Endodermal cell (in vitro differentiated cells): ENCODE measurements around the gene XYLT1. TPM values are rescaled to one million over a fixed set of nuclear protein-coding genes. Genes with fewer than 3 reads are reported as not detected.
A peak's percentile ranks its signal among the peaks of the same experiment; 100 is the strongest.

Source experiments
- DNase-seq: peaks from one replicate; pipeline ENCODE4 v3.0.0-alpha.2; 2017
- H3K27ac ChIP-seq: 2 replicates; pipeline ENCODE4 v1.5.1; 2013; ENCODE audit warnings: mild to moderate bottlenecking, low read depth, low read length, moderate library complexity
- H3K27me3 ChIP-seq: 2 replicates; pipeline ENCODE4 v1.6.1; 2013; ENCODE audit warnings: mild to moderate bottlenecking, low read length, moderate library complexity; ENCODE audit not compliant: insufficient read depth, control insufficient read depth, poor library complexity, severe bottlenecking
- H3K36me3 ChIP-seq: 2 replicates; pipeline ENCODE4 v1.7.0; 2013; ENCODE audit warnings: mild to moderate bottlenecking, low read length, moderate library complexity; ENCODE audit not compliant: control insufficient read depth, insufficient read depth
- H3K4me1 ChIP-seq: one replicate; pipeline ENCODE4 v1.7.0; 2013; ENCODE audit warnings: low read length; ENCODE audit not compliant: control insufficient read depth, insufficient read depth
- H3K4me3 ChIP-seq: 2 replicates; pipeline ENCODE4 v1.5.1; 2013; ENCODE audit warnings: mild to moderate bottlenecking, low read length, moderate library complexity
- H3K9ac ChIP-seq: 2 replicates; pipeline ENCODE4 v1.6.1; 2013; ENCODE audit warnings: mild to moderate bottlenecking, low read length, moderate library complexity; ENCODE audit not compliant: poor library complexity, severe bottlenecking; ENCODE audit errors: extremely low read depth
- H3K9me3 ChIP-seq: 2 replicates; pipeline ENCODE4 v1.6.1; 2013; ENCODE audit warnings: mild to moderate bottlenecking, low read length, moderate library complexity; ENCODE audit not compliant: control insufficient read depth
- H3K27ac Mint-ChIP-seq: 2 replicates; pipeline ENCODE4 v1.8.0; 2020; ENCODE audit warnings: mixed read lengths
- H3K27me3 Mint-ChIP-seq: 2 replicates; pipeline ENCODE4 v1.8.0; 2021; ENCODE audit warnings: mild to moderate bottlenecking, mixed read lengths; ENCODE audit not compliant: insufficient read depth
- H3K36me3 Mint-ChIP-seq: 2 replicates; pipeline ENCODE4 v1.8.0; 2020; ENCODE audit warnings: low read depth, mixed read lengths
- H3K4me1 Mint-ChIP-seq: 2 replicates; pipeline ENCODE4 v1.8.0; 2020; ENCODE audit warnings: mixed read lengths
- H3K4me3 Mint-ChIP-seq: 2 replicates; pipeline ENCODE4 v1.8.0; 2020; ENCODE audit warnings: mild to moderate bottlenecking, moderate library complexity, mixed read lengths
- H3K9me3 Mint-ChIP-seq: 2 replicates; pipeline ENCODE4 v1.8.0; 2020; ENCODE audit warnings: mild to moderate bottlenecking, mixed read lengths
- CTCF ChIP-seq: fragments of 200-600 bp; sonication (generic); conservative IDR thresholded peaks from 2 replicates; pipeline ENCODE4 v1.5.0; 2021; ENCODE audit warnings: antibody characterized with exemption, mild to moderate bottlenecking
- WGBS, 2 experiments: methylation state at CpG; one replicate each; pipeline versions ENCODE4 v1.1.5 to v1.1.7; 2013; ENCODE audit warnings: missing lambda C conversion rate in 2 of 2, mixed read lengths in 1 of 2; ENCODE audit not compliant: insufficient coverage in 1 of 2, insufficient read length in 1 of 2; 5-methylcytosine and 5-hydroxymethylcytosine counted together
- total RNA-seq, 2 donors: library from RNA; stranded (reverse); fragmentation: NEBNext Ultra II Directional in 1 of 2; extraction: Animal tissue kit (Norgen Biotek cat#: 25700) in 1 of 2; gene quantifications; 2 replicates in 1 of 2; 3 replicates in 1 of 2; pipeline ENCODE4 v1.2.1, GENCODE V29; 2021

Gene XYLT1
- total RNA-seq, 2 donors from 2014 or later: 26.8 to 28.5 TPM

GRCh38 chr16:17133851-17134250 lies 336.9 kb downstream of the XYLT1 start:
- no peak overlapping the region for H3K4me3 ChIP-seq
- Mint-ChIP-seq H3K9me3 (no peaks in the 10 kb centered on the region), H3K27ac (no peak overlapping the region), H3K4me3 (no peak overlapping the region), H3K27me3 (no peaks in the 10 kb centered on the region), H3K4me1 (no peaks in the 10 kb centered on the region), H3K36me3 (peaks cover 32% of the 10 kb centered on the region)
- H3K9me3 ChIP-seq: no peaks in the 10 kb centered on the region
- H3K36me3 ChIP-seq: peaks cover 5% of the 10 kb centered on the region
- H3K27ac ChIP-seq: no peak overlapping the region
- DNase-seq: no peak
- no peaks in the 10 kb centered on the region for H3K27me3 ChIP-seq
- no peaks in the 10 kb centered on the region for H3K4me1 ChIP-seq
- WGBS, 2 experiments: 94 to 97% methylated on average over 3 to 5 of the region's 5 CpGs
- no peak for TF ChIP-seq CTCF
- no peak overlapping the region for H3K9ac ChIP-seq

- no peaks in the 10 kb centered on the region for H3K27me3 Mint-ChIP-seq
These were observed 339.4 kb downstream of the XYLT1 start for GRCh38 chr16:17131351-17131750.

GRCh38 chr16:17130733-17131132 lies 340.0 kb downstream of the XYLT1 start:
- Mint-ChIP-seq H3K36me3 (peaks cover 46% of the 10 kb centered on the region), H3K27ac (no peak overlapping the region), H3K27me3 (no peaks in the 10 kb centered on the region), H3K4me1 (no peaks in the 10 kb centered on the region), H3K4me3 (no peak overlapping the region), H3K9me3 (no peaks in the 10 kb centered on the region)
- 85 to 92% methylated on average over 5 to 6 of the region's 6 CpGs for WGBS, 2 experiments
- no peak overlapping the region for H3K27ac ChIP-seq
- H3K4me1 ChIP-seq: no peaks in the 10 kb centered on the region
- no peak for TF ChIP-seq CTCF
- H3K27me3 ChIP-seq: no peaks in the 10 kb centered on the region
- H3K4me3 ChIP-seq: no peak overlapping the region
- no peaks in the 10 kb centered on the region for H3K9me3 ChIP-seq
- DNase-seq: no peak
- peaks cover 5% of the 10 kb centered on the region for H3K36me3 ChIP-seq
- no peak overlapping the region for H3K9ac ChIP-seq

More at GRCh38 chr16:17131351-17131750, 339.4 kb downstream of the XYLT1 start:
- Mint-ChIP-seq H3K4me3 (no peak overlapping the region), H3K27ac (no peak overlapping the region), H3K36me3 (peaks cover 43% of the 10 kb centered on the region), H3K4me1 (no peaks in the 10 kb centered on the region), H3K9me3 (no peaks in the 10 kb centered on the region)
- 86 to 98% methylated on average over 5 to 6 of the region's 6 CpGs for WGBS, 2 experiments
- no peak overlapping the region for H3K27ac ChIP-seq
- TF ChIP-seq CTCF: peak; percentile 66
- H3K27me3 ChIP-seq: no peaks in the 10 kb centered on the region
- H3K36me3 ChIP-seq: peaks cover 5% of the 10 kb centered on the region
- no peak overlapping the region for H3K9ac ChIP-seq
- H3K4me3 ChIP-seq: no peak overlapping the region
- no peaks in the 10 kb centered on the region for H3K9me3 ChIP-seq
- no peaks in the 10 kb centered on the region for H3K4me1 ChIP-seq
- peak; percentile 65 for DNase-seq
